ENCODE data around the gene KCTD1. TPM values are rescaled to one million over a fixed set of nuclear protein-coding genes. Genes with fewer than 3 reads are reported as not detected.

KCTD1 gene
- total RNA-seq, 1 experiment from 2014 or later, result 4.1 TPM

- ChIA-PET POLR2A (ENCODE audit: low non-redundant PET) (no interaction called here), CTCF (no interaction called here)
- Histone ChIP-seq H3K27me3 (replicated peaks; ENCODE audit: insufficient read depth, low read depth, low read length, poor library complexity) (no peaks in the 10 kb centered on the region), H3K4me3 (ENCODE audit: low read depth, low read length, poor library complexity, severe bottlenecking) (no peak overlapping the region), H3K36me3 (ENCODE audit: insufficient read depth, low read length, poor library complexity, severe bottlenecking) (no peaks in the 10 kb centered on the region), H3K27ac (ENCODE audit: low read depth, low read length, poor library complexity, severe bottlenecking) (no peak overlapping the region), H3K4me1 (ENCODE audit: insufficient read depth, low read length, poor library complexity, severe bottlenecking) (no peaks in the 10 kb centered on the region), H3K9me3 (ENCODE audit: low read depth, low read length, poor library complexity, severe bottlenecking) (no peaks in the 10 kb centered on the region)
- intact Hi-C loops (cut with micrococcal nuclease; ENCODE audit: unreplicated experiment), result no loop called here
- DNase-seq (ENCODE audit: low spot score), result no peak
- no TSS peak for BruUV-seq (replicated peaks)
- TF ChIP-seq EZH2 (IDR thresholded peaks at IDR 0.05; ENCODE audit: borderline replicate concordance, low read depth, low read length, poor library complexity, severe bottlenecking) (no peak), CTCF (conservative IDR thresholded peaks at IDR 0.05; ENCODE audit: low read depth, low read length) (no peak)
These were observed 53.1 kb downstream of the KCTD1 start for GRCh38 chr18:26495287-26495686.

GRCh38 chr18:26493021-26493420 lies 55.3 kb downstream of the KCTD1 start:
- intact Hi-C loops (cut with micrococcal nuclease; ENCODE audit: unreplicated experiment), result no loop called here
- no peaks in the 10 kb centered on the region for H3K4me1 ChIP-seq (ENCODE audit: insufficient read depth, low read length, poor library complexity, severe bottlenecking)
- no peak for TF ChIP-seq EZH2 (IDR thresholded peaks at IDR 0.05; ENCODE audit: borderline replicate concordance, low read depth, low read length, poor library complexity, severe bottlenecking)
- TF ChIP-seq CTCF (conservative IDR thresholded peaks at IDR 0.05; ENCODE audit: low read depth, low read length), result no peak
- H3K27ac ChIP-seq (ENCODE audit: low read depth, low read length, poor library complexity, severe bottlenecking), result no peak overlapping the region
- DNase-seq (ENCODE audit: low spot score), result no peak
- BruUV-seq (replicated peaks), result no TSS peak
- no peaks in the 10 kb centered on the region for H3K9me3 ChIP-seq (ENCODE audit: low read depth, low read length, poor library complexity, severe bottlenecking)
- CTCF ChIA-PET, result no interaction called here
- H3K4me3 ChIP-seq (ENCODE audit: low read depth, low read length, poor library complexity, severe bottlenecking), result no peak overlapping the region
- POLR2A ChIA-PET (ENCODE audit: low non-redundant PET), result no interaction called here
- H3K36me3 ChIP-seq (ENCODE audit: insufficient read depth, low read length, poor library complexity, severe bottlenecking), result no peaks in the 10 kb centered on the region
- H3K27me3 ChIP-seq (replicated peaks; ENCODE audit: insufficient read depth, low read depth, low read length, poor library complexity), result no peaks in the 10 kb centered on the region

GRCh38 chr18:26491194-26491816 lies 57.0 kb downstream of the KCTD1 start:
- TF ChIP-seq EZH2 (IDR thresholded peaks at IDR 0.05; ENCODE audit: borderline replicate concordance, low read depth, low read length, poor library complexity, severe bottlenecking) (no peak), CTCF (conservative IDR thresholded peaks at IDR 0.05; ENCODE audit: low read depth, low read length) (no peak)
- Histone ChIP-seq H3K36me3 (ENCODE audit: insufficient read depth, low read length, poor library complexity, severe bottlenecking) (no peaks in the 10 kb centered on the region), H3K4me1 (ENCODE audit: insufficient read depth, low read length, poor library complexity, severe bottlenecking) (no peaks in the 10 kb centered on the region), H3K9me3 (ENCODE audit: low read depth, low read length, poor library complexity, severe bottlenecking) (no peaks in the 10 kb centered on the region), H3K4me3 (ENCODE audit: low read depth, low read length, poor library complexity, severe bottlenecking) (no peak overlapping the region), H3K27ac (ENCODE audit: low read depth, low read length, poor library complexity, severe bottlenecking) (no peak overlapping the region), H3K27me3 (replicated peaks; ENCODE audit: insufficient read depth, low read depth, low read length, poor library complexity) (no peaks in the 10 kb centered on the region)
- DNase-seq (ENCODE audit: low spot score), result no peak
- intact Hi-C loops (cut with micrococcal nuclease; ENCODE audit: unreplicated experiment), result no loop called here
- ChIA-PET CTCF (no interaction called here), POLR2A (ENCODE audit: low non-redundant PET) (no interaction called here)
- no TSS peak for BruUV-seq (replicated peaks)
